Activated naive CD8-positive, alpha-beta T cell treated with anti-CD3 and anti-CD28 coated beads, Interleukin-2, amount 10 ng/mL, durations not matched to agents 7 days and 5 days (primary cell): ENCODE results near the gene ROCK2. TPM values are rescaled to one million over a fixed set of nuclear protein-coding genes. Genes with fewer than 3 reads are reported as not detected.
"Not testable (repeated sequence)": the region's sequence is repeated elsewhere in the genome, so short reads cannot be mapped to it uniquely, and the experiment has no call there.

ENCODE experiments used
- ATAC-seq: fragments of 150-1000 bp; cut with Tn5 transposase; one replicate; pipeline ENCODE4 v1.10.0; 2021; ENCODE audit warnings: low read depth, moderate library complexity
- POLR2A ChIA-PET: fragments of 350-600 bp; sonication (Branson Sonifier 250); formaldehyde crosslinking; loops from one replicate; lab custom pipeline; 2021; ENCODE audit warnings: antibody characterized with exemption; lab: Charles Lee
- DNase-seq: peaks from one replicate; pipeline ENCODE4 v3.0.0; 2021
- H3K27ac Mint-ChIP-seq: one replicate; pipeline ENCODE4 v1.8.0; 2022; ENCODE audit warnings: mild to moderate bottlenecking, mixed read lengths
- H3K27me3 Mint-ChIP-seq: one replicate; pipeline ENCODE4 v1.8.0; 2022; ENCODE audit warnings: mild to moderate bottlenecking, moderate library complexity, mixed read lengths
- H3K36me3 Mint-ChIP-seq: one replicate; pipeline ENCODE4 v1.8.0; 2021; ENCODE audit warnings: mild to moderate bottlenecking, mixed read lengths
- H3K4me1 Mint-ChIP-seq: one replicate; pipeline ENCODE4 v1.8.0; 2021; ENCODE audit warnings: mixed read lengths
- H3K4me3 Mint-ChIP-seq: one replicate; pipeline ENCODE4 v1.8.0; 2022; ENCODE audit warnings: mild to moderate bottlenecking, moderate library complexity, mixed read lengths
- H3K9me3 Mint-ChIP-seq: one replicate; pipeline ENCODE4 v1.8.0; 2021; ENCODE audit warnings: mixed read lengths
- total RNA-seq, 2 experiments: library from RNA; stranded (reverse); gene quantifications; one replicate each; pipeline ENCODE4 v1.2.3, GENCODE V29; 2021

ROCK2 gene
- total RNA-seq, 2 experiments from 2014 or later: 14.6 to 15.3 TPM

DNA sequence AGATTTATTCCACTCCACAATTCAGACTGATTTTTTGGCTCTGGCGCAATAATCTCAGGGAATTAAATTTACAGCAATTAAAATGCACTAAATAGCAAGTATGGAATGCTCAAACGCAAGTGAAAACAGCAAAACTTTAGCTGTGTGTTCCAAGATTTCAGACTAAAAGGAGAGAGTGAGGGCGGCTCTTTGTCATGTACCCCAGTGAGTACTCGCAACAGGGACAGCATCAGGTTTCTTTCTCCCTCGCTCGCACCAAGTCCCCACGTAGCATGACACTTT lies 1.1 kb downstream of the ROCK2 start:
- peaks cover 28% of the 10 kb centered on the region for H3K27me3 Mint-ChIP-seq
- H3K4me3 Mint-ChIP-seq: peak overlapping the region; percentile 99
- POLR2A ChIA-PET: interaction anchor here (1.2 to 3.4 kb wide), 4 partner anchors 12 to 211 kb away, joined by 3 to 17 read pairs (median 3); partner anchors contain the start of gene SLC66A3
- ATAC-seq (no peak), DNase-seq (no peak)
- H3K27ac Mint-ChIP-seq: peak overlapping the region; percentile 93
- peaks cover 3% of the 10 kb centered on the region for H3K36me3 Mint-ChIP-seq
- H3K4me1 Mint-ChIP-seq: peaks cover 28% of the 10 kb centered on the region
- no peaks in the 10 kb centered on the region for H3K9me3 Mint-ChIP-seq

DNA sequence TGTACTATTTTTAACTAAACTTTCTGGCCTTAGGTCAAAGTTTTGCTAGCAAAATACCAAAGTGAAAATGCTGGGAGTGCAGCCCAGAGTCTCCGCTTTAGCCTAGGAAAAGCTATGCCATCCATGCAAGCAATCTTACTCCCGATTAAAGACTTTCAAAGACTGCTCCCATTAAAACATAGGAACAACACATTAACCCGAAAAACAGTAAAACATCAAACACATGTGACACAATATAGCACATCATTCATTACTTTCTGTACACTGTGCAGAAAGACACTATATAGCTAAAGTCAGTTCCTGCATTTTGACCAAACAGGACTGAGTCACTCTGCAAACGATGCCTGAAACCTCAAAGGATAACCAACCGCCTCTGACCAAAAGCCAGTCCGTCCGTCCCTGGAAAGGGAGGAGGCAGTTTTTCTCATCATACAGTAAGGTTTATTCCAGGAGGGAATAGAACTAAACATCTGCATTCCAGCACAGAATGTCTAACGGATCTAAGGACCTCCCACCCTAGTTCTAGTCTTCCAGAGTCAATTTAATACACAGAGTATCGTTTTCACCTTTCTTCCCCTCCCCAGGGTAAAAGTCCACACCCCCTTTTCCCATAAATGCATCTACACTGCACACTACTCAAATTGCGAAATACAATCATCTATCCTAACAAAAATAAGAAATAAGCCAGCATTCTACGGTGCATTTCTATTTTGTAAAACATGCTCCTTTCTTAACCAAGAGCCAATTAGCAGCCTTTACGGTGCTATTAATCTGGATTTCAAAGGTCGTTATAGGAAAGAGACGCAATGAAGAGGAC lies 1.7 kb downstream of the ROCK2 start:
- Mint-ChIP-seq H3K4me3 (peak overlapping the region; percentile 99), H3K27me3 (peaks cover 28% of the 10 kb centered on the region), H3K4me1 (peaks cover 28% of the 10 kb centered on the region), H3K36me3 (peaks cover 3% of the 10 kb centered on the region), H3K9me3 (no peaks in the 10 kb centered on the region), H3K27ac (peak overlapping the region; percentile 93)
- POLR2A ChIA-PET: interaction anchor here (1.2 to 3.4 kb wide), 3 partner anchors 11 to 210 kb away, joined by 3 to 17 read pairs (median 3); partner anchors contain the start of gene SLC66A3
- DNase-seq (no peak), ATAC-seq (no peak)

DNA sequence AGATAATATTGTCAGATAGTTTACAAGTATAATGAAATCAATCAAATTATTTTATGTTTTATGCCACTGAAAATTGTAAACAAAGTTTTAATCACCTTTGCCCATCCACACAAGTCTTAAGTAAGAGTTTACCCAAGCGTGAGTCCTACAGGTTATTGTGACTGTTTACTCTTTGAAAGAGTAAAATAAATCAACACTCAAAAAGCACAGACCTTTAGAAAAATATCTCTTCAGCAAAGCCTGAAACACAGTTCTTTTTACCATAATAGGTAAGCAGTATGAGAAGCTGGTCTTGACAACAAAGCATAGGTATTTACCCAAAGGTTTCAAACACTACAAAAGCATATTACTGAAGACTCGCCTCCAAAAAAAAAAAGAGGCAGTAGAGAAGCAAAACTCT lies 3.7 kb downstream of the ROCK2 start:
- H3K9me3 Mint-ChIP-seq: peaks cover 1% of the 10 kb centered on the region

DNA sequence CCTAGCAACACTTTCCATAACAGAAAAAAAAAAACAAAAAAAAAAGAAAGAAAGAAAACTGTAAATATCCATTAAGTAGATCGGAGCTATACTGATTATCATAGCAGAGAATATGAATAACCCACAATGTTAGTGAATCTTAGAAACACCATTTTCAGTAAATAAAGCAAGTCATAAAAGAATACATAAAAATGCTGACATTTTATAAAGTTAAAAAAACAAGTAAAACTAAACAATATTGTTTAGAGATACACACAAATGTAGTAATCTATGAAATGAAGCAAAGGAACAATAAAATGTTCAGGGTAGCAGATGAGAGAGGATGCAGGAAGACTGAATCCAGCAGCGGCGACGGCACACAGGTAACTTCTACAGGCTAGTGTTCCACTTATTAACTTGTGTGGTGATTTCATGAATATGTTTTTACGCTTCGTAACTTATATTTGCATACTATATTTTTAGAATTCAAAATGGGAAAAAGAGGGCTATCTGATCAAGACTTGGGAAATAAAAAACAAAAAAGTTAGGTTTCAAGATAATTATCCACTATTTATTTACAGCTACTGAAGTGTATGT lies 4.8 kb downstream of the ROCK2 start:
- Mint-ChIP-seq H3K9me3 (peaks cover 1% of the 10 kb centered on the region), H3K27me3 (peaks cover 2% of the 10 kb centered on the region), H3K4me1 (peaks cover 26% of the 10 kb centered on the region), H3K27ac (no peak overlapping the region), H3K36me3 (peaks cover 5% of the 10 kb centered on the region), H3K4me3 (no peak overlapping the region)
- no peak for DNase-seq
- no peak for ATAC-seq
- POLR2A ChIA-PET: no interaction called here

More for the DNA sequence above, 3.7 kb downstream of the ROCK2 start:
- no peak overlapping the region for H3K4me3 Mint-ChIP-seq
- H3K27ac Mint-ChIP-seq: no peak overlapping the region
- peaks cover 28% of the 10 kb centered on the region for H3K4me1 Mint-ChIP-seq
- ATAC-seq (no peak), DNase-seq (no peak)
- H3K36me3 Mint-ChIP-seq: peaks cover 5% of the 10 kb centered on the region
- H3K27me3 Mint-ChIP-seq: peaks cover 8% of the 10 kb centered on the region
- POLR2A ChIA-PET: no interaction called here

- ATAC-seq: no peak
- Mint-ChIP-seq H3K27me3 (peaks cover 2% of the 10 kb centered on the region), H3K4me1 (peaks cover 26% of the 10 kb centered on the region), H3K9me3 (peaks cover 2% of the 10 kb centered on the region), H3K27ac (no peak overlapping the region), H3K36me3 (peaks cover 6% of the 10 kb centered on the region), H3K4me3 (no peak overlapping the region)
- DNase-seq: no peak
- POLR2A ChIA-PET: no interaction called here
Observed at GRCh38 chr2:11338580-11338979, 5.9 kb downstream of the ROCK2 start.

- POLR2A ChIA-PET: no interaction called here
- H3K9me3 Mint-ChIP-seq: peaks cover 3% of the 10 kb centered on the region
- H3K36me3 Mint-ChIP-seq: peaks cover 5% of the 10 kb centered on the region
- no peak overlapping the region for H3K27ac Mint-ChIP-seq
- peaks cover 19% of the 10 kb centered on the region for H3K4me1 Mint-ChIP-seq
- H3K27me3 Mint-ChIP-seq: no peaks in the 10 kb centered on the region
- H3K4me3 Mint-ChIP-seq: no peak overlapping the region
- ATAC-seq (no peak), DNase-seq (no peak)
Observed at GRCh38 chr2:11337909-11338308, 6.5 kb downstream of the ROCK2 start.

DNA sequence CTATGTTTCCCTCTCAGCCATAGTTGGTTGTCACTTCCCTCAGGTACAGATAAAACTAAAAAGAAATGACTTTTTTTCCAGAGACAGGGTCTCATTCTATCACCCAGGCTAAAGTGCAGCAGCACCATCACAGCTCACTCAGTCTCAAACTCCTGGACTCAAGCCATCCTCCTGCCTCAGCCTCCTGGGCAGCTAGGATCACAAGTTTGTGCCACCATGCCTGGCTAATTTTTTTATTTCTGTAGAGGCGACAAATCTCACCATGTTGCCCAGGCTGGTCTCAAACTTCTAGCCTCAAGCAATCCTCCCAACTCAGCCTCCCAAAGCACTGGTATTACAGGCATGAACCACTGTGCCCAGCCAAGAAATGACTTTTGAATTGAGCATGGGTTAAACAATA lies 8.2 kb downstream of the ROCK2 start:
- POLR2A ChIA-PET: no interaction called here
- Mint-ChIP-seq H3K4me1 (peaks cover 11% of the 10 kb centered on the region), H3K9me3 (peaks cover 3% of the 10 kb centered on the region), H3K27me3 (no peaks in the 10 kb centered on the region), H3K27ac (no peak overlapping the region), H3K4me3 (no peak overlapping the region), H3K36me3 (peaks cover 6% of the 10 kb centered on the region)
- DNase-seq (no peak), ATAC-seq (no peak)

DNA sequence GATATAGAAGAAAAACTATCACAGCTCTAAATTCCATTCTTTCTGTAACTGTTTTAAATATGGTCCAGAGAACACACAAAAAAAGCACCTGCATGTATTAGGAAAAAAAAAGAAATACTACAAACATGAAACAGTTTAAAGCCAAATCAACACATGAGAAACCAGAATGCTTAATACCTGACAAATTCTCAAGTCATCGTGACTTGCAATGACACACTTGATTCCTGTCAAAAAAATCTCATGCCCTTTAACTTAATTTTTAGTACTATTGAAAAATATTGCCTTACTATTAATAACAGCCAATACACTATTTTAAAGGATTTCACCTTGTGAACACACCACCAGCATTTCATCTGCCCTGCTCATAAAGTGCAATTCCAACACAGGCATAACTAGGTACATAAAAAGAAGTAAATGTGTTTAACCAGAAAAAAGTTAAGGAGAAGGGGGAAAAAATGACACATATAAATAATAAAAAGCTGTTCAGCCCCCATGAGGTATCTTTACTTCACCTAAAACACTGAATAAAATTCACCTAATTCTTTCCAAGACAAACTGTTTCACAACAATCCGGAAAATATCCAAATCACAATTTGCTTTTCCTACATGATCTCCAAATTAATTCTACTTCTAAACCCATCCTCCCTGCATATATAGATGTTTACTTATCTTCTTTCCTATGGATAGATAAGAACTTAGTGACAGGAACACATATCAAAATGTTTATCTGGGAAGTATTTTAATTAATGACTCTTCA lies 10.8 kb downstream of the ROCK2 start:
- DNase-seq (no peak), ATAC-seq (no peak)
- peaks cover 6% of the 10 kb centered on the region for H3K36me3 Mint-ChIP-seq
- POLR2A ChIA-PET: no interaction called here
- no peak overlapping the region for H3K27ac Mint-ChIP-seq
- H3K9me3 Mint-ChIP-seq: peaks cover 4% of the 10 kb centered on the region
- H3K4me1 Mint-ChIP-seq: peaks cover under 1% of the 10 kb centered on the region
- no peaks in the 10 kb centered on the region for H3K27me3 Mint-ChIP-seq
- no peak overlapping the region for H3K4me3 Mint-ChIP-seq

DNA sequence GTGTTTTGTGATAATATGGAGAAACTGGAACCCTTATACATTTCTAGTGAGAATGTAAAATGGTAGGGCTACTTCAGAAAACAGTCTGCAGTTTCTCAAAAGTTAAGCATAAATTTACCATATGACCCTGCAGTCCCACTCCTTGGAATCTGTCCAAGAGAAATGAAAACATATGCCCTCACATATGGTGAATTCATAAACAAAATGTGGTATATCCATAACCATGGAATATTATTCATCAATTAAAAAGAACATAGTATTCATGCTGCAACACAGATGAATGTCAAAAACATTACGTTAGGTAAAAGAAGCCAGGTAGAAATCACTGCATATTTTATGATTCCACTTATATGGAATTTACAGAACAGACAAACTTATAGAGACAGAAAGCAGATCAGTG lies 11.8 kb downstream of the ROCK2 start:
- ATAC-seq (no peak), DNase-seq (no peak)
- H3K9me3 Mint-ChIP-seq: peaks cover 4% of the 10 kb centered on the region
- no peaks in the 10 kb centered on the region for H3K27me3 Mint-ChIP-seq
- H3K36me3 Mint-ChIP-seq: peaks cover 6% of the 10 kb centered on the region
- H3K27ac Mint-ChIP-seq: no peak overlapping the region
- no peak overlapping the region for H3K4me3 Mint-ChIP-seq
- POLR2A ChIA-PET: no interaction called here
- H3K4me1 Mint-ChIP-seq: no peaks in the 10 kb centered on the region

GRCh38 chr2:11330457-11331142 lies 13.8 kb downstream of the ROCK2 start:
- no peak overlapping the region for H3K4me3 Mint-ChIP-seq
- peaks cover 2% of the 10 kb centered on the region for H3K9me3 Mint-ChIP-seq

GRCh38 chr2:11329776-11330175 lies 14.7 kb downstream of the ROCK2 start:
- H3K36me3 Mint-ChIP-seq: peaks cover 5% of the 10 kb centered on the region
- H3K9me3 Mint-ChIP-seq: peaks cover 2% of the 10 kb centered on the region
- H3K4me1 Mint-ChIP-seq: no peaks in the 10 kb centered on the region
- no peak overlapping the region for H3K27ac Mint-ChIP-seq
- H3K27me3 Mint-ChIP-seq: no peaks in the 10 kb centered on the region
- DNase-seq (no peak), ATAC-seq (no peak)
- POLR2A ChIA-PET: no interaction called here
- H3K4me3 Mint-ChIP-seq: no peak overlapping the region

More at GRCh38 chr2:11330457-11331142, 13.8 kb downstream of the ROCK2 start:
- DNase-seq (no peak), ATAC-seq (no peak)
- Mint-ChIP-seq H3K36me3 (peaks cover 5% of the 10 kb centered on the region), H3K27me3 (no peaks in the 10 kb centered on the region), H3K4me1 (no peaks in the 10 kb centered on the region), H3K27ac (no peak overlapping the region)
- POLR2A ChIA-PET: interaction anchor here (1.0 kb wide), 1 partner anchor 13 kb away, joined by 3 read pairs; no protein-coding TSS in a partner anchor

DNA sequence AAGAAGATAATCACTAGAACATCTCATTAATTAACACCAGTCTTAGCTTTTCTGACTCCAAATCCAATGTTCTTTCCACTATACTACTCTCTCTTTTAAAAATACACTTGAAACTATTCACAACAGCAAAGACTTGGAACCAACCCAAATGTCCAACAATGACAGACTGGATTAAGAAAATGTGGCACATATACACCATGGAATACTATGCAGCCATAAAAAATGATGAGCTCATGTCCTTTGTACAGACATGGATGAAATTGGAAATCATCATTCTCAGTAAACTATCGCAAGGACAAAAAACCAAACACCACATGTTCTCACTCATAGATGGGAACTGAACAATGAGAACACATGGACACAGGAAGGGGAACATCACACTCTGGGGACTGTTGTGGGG lies 15.9 kb downstream of the ROCK2 start:
- DNase-seq, ATAC-seq, H3K36me3 Mint-ChIP-seq, H3K4me3 Mint-ChIP-seq, H3K27me3 Mint-ChIP-seq, H3K4me1 Mint-ChIP-seq, H3K27ac Mint-ChIP-seq, POLR2A ChIA-PET, H3K9me3 Mint-ChIP-seq: not testable (repeated sequence)

- Mint-ChIP-seq H3K4me1 (peaks cover 2% of the 10 kb centered on the region), H3K27me3 (no peaks in the 10 kb centered on the region), H3K4me3 (no peak overlapping the region), H3K27ac (no peak overlapping the region), H3K9me3 (peaks cover 1% of the 10 kb centered on the region), H3K36me3 (peaks cover 1% of the 10 kb centered on the region)
- ATAC-seq: no peak
- no peak for DNase-seq
- POLR2A ChIA-PET: no interaction called here
Observed at GRCh38 chr2:11327871-11328270, 16.6 kb downstream of the ROCK2 start.
